Measurements from ENCODE around the gene RBM19.

GRCh38 chr12:114013575-114014345, 47.6 kb upstream of the RBM19 start:
- no peak for TF ChIP-seq CTCF (IDR thresholded peaks at IDR 0.05)
- no peak for TF ChIP-seq POLR2A (IDR thresholded peaks at IDR 0.05)
